ENCODE results near the gene KCNK13. TPM values are rescaled to one million over a fixed set of nuclear protein-coding genes. Genes with fewer than 3 reads are reported as not detected.

Gene KCNK13
- total RNA-seq, 1 donor from 2014 or later, result 3.2 TPM

- Mint-ChIP-seq H3K27ac (no peak overlapping the region), H3K9me3 (no peaks in the 10 kb centered on the region), H3K27me3 (peaks cover 18% of the 10 kb centered on the region), H3K36me3 (no peaks in the 10 kb centered on the region), H3K4me3 (no peak overlapping the region), H3K4me1 (ENCODE audit: unreplicated experiment) (no peaks in the 10 kb centered on the region)
- no peak for DNase-seq (ENCODE audit: extremely low spot score, unreplicated experiment)
- TF ChIP-seq, protein P1, sequence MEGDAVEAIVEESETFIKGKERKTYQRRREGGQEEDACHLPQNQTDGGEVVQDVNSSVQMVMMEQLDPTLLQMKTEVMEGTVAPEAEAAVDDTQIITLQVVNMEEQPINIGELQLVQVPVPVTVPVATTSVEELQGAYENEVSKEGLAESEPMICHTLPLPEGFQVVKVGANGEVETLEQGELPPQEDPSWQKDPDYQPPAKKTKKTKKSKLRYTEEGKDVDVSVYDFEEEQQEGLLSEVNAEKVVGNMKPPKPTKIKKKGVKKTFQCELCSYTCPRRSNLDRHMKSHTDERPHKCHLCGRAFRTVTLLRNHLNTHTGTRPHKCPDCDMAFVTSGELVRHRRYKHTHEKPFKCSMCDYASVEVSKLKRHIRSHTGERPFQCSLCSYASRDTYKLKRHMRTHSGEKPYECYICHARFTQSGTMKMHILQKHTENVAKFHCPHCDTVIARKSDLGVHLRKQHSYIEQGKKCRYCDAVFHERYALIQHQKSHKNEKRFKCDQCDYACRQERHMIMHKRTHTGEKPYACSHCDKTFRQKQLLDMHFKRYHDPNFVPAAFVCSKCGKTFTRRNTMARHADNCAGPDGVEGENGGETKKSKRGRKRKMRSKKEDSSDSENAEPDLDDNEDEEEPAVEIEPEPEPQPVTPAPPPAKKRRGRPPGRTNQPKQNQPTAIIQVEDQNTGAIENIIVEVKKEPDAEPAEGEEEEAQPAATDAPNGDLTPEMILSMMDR (conservative IDR thresholded peaks at IDR 0.05), result no peak
Measured at GRCh38 chr14:90184094-90184493, 122.3 kb downstream of the KCNK13 start.

GRCh38 chr14:90184571-90185266 is 122.9 kb downstream of the KCNK13 start:
- Mint-ChIP-seq H3K36me3 (no peaks in the 10 kb centered on the region), H3K27ac (no peak overlapping the region), H3K4me3 (no peak overlapping the region), H3K4me1 (ENCODE audit: unreplicated experiment) (no peaks in the 10 kb centered on the region), H3K27me3 (peaks cover 18% of the 10 kb centered on the region), H3K9me3 (no peaks in the 10 kb centered on the region)
- TF ChIP-seq, protein P1 (conservative IDR thresholded peaks at IDR 0.05), result no peak
- no peak for DNase-seq (ENCODE audit: extremely low spot score, unreplicated experiment)

GRCh38 chr14:90188588-90188987 is 126.8 kb downstream of the KCNK13 start:
- no peak overlapping the region for H3K4me3 Mint-ChIP-seq
- H3K27me3 Mint-ChIP-seq, result peaks cover 10% of the 10 kb centered on the region
- no peak overlapping the region for H3K27ac Mint-ChIP-seq
- H3K4me1 Mint-ChIP-seq (ENCODE audit: unreplicated experiment), result no peaks in the 10 kb centered on the region
- TF ChIP-seq, protein P1 (conservative IDR thresholded peaks at IDR 0.05), result no peak
- DNase-seq (ENCODE audit: extremely low spot score, unreplicated experiment), result no peak
- no peaks in the 10 kb centered on the region for H3K36me3 Mint-ChIP-seq
- H3K9me3 Mint-ChIP-seq, result no peaks in the 10 kb centered on the region

- no peak for DNase-seq (ENCODE audit: extremely low spot score, unreplicated experiment)
- Mint-ChIP-seq H3K27me3 (peaks cover 24% of the 10 kb centered on the region), H3K4me3 (no peak overlapping the region), H3K36me3 (no peaks in the 10 kb centered on the region), H3K4me1 (ENCODE audit: unreplicated experiment) (no peaks in the 10 kb centered on the region), H3K9me3 (no peaks in the 10 kb centered on the region), H3K27ac (no peak overlapping the region)
- TF ChIP-seq, protein P1 (conservative IDR thresholded peaks at IDR 0.05), result no peak
Measured at GRCh38 chr14:90191154-90191553, 129.4 kb downstream of the KCNK13 start.

- Mint-ChIP-seq H3K27ac (no peak overlapping the region), H3K4me3 (no peak overlapping the region), H3K4me1 (ENCODE audit: unreplicated experiment) (no peaks in the 10 kb centered on the region), H3K27me3 (peaks cover 24% of the 10 kb centered on the region), H3K36me3 (no peaks in the 10 kb centered on the region), H3K9me3 (no peaks in the 10 kb centered on the region)
- DNase-seq (ENCODE audit: extremely low spot score, unreplicated experiment), result no peak
- TF ChIP-seq, protein P1 (conservative IDR thresholded peaks at IDR 0.05), result no peak
Measured at GRCh38 chr14:90191585-90191984, 129.8 kb downstream of the KCNK13 start.

Data from type B pancreatic cell (in vitro differentiated cells).